HepG2 (cell line): Measurements from ENCODE around the gene SLC25A44. TPM values are rescaled to one million over a fixed set of nuclear protein-coding genes. Genes with fewer than 3 reads are reported as not detected.

Source experiments
- AGO2 ChIP-seq: fragments of 200-400 bp; formaldehyde crosslinking; optimal IDR thresholded peaks from 2 replicates; pipeline ENCODE3; 2017; ENCODE audit warnings: mild to moderate bottlenecking, low read depth, low read length, moderate library complexity
- BCL3 ChIP-seq: sonication (generic); formaldehyde crosslinking; IDR thresholded peaks from 2 replicates; pipeline ENCODE4 v1.5.1; 2020; ENCODE audit warnings: mild to moderate bottlenecking, missing genetic modification reagents, moderate library complexity
- BHLHE40 ChIP-seq: IDR thresholded peaks from 2 replicates; pipeline ENCODE4 v1.6.1; 2011; ENCODE audit warnings: low read length, improper control_type of control experiment
- CHD4 ChIP-seq: fragments of 200-600 bp; sonication (generic); IDR thresholded peaks from 2 replicates; pipeline ENCODE4 v1.7.0; 2017; ENCODE audit warnings: mild to moderate bottlenecking, low read length, borderline replicate concordance
- E2F2 ChIP-seq: sonication (generic); formaldehyde crosslinking; IDR thresholded peaks from 2 replicates; pipeline ENCODE4 v1.4.0; 2020; ENCODE audit warnings: missing genetic modification reagents, borderline replicate concordance
- HDAC2 ChIP-seq: sonication (generic); formaldehyde crosslinking; IDR thresholded peaks from 2 replicates; pipeline ENCODE4 v1.4.0; 2020; ENCODE audit warnings: missing genetic modification reagents
- HMGXB3 ChIP-seq: sonication (generic); formaldehyde crosslinking; IDR thresholded peaks from 2 replicates; pipeline ENCODE4 v1.4.0; 2020; ENCODE audit warnings: missing genetic modification reagents, borderline replicate concordance
- KAT7 ChIP-seq: IDR thresholded peaks from 2 replicates; pipeline ENCODE4 v1.6.1; 2018; ENCODE audit warnings: borderline replicate concordance, missing compliant biosample characterization
- LCORL ChIP-seq, 2 experiments: fragments of 450-650 bp in 1 of 2; sonication (generic) in 1 of 2; formaldehyde crosslinking in 1 of 2; IDR thresholded peaks; 2 replicates each; pipeline versions ENCODE4 v1.5.0 to v1.6.1; 2017 to 2020; ENCODE audit warnings: antibody characterized with exemption in 1 of 2, missing genetic modification reagents in 1 of 2
- MXD3 ChIP-seq: IDR thresholded peaks from 2 replicates; pipeline ENCODE4 v1.6.1; 2016; ENCODE audit warnings: mild to moderate bottlenecking, missing biosample characterization, missing genetic modification reagents
- MXI1 ChIP-seq: IDR thresholded peaks from 3 replicates; pipeline ENCODE4 v1.6.1; 2012; ENCODE audit warnings: low read depth, low read length, inconsistent platforms, borderline replicate concordance
- MYNN ChIP-seq: sonication (generic); formaldehyde crosslinking; IDR thresholded peaks from 2 replicates; pipeline ENCODE4 v1.4.0; 2020; ENCODE audit warnings: mild to moderate bottlenecking, low read depth, missing genetic modification reagents
- RARG ChIP-seq: sonication (generic); formaldehyde crosslinking; IDR thresholded peaks from 2 replicates; pipeline ENCODE4 v1.4.0; 2020; ENCODE audit warnings: low read depth, mild to moderate bottlenecking, missing genetic modification reagents
- RBM39 ChIP-seq: fragments of 200-400 bp; formaldehyde crosslinking; IDR thresholded peaks from one replicate; pipeline ENCODE4 v1.6.1; 2018; ENCODE audit warnings: antibody characterized with exemption, mild to moderate bottlenecking, low read depth, low read length; ENCODE audit not compliant: poor library complexity, severe bottlenecking
- RCOR2 ChIP-seq: IDR thresholded peaks from 2 replicates; pipeline ENCODE4 v1.6.1; 2016; ENCODE audit warnings: missing biosample characterization, missing genetic modification reagents
- REPIN1 ChIP-seq: sonication (generic); formaldehyde crosslinking; IDR thresholded peaks from 2 replicates; pipeline ENCODE4 v1.8.0; 2022; ENCODE audit warnings: missing genetic modification reagents, low read depth, mild to moderate bottlenecking, borderline replicate concordance
- SMAD3 ChIP-seq: sonication (generic); formaldehyde crosslinking; IDR thresholded peaks from 2 replicates; pipeline ENCODE4 v1.4.0; 2020; ENCODE audit warnings: missing genetic modification reagents
- SP1 ChIP-seq, 2 experiments: fragments of 450-650 bp in 1 of 2; sonication (generic) in 1 of 2; formaldehyde crosslinking in 1 of 2; IDR thresholded peaks; 2 replicates each; pipeline versions ENCODE4 v1.4.0 to v1.6.1; 2016 to 2020; ENCODE audit warnings: missing genetic modification reagents in 1 of 2
- ZNF180 ChIP-seq: sonication (generic); formaldehyde crosslinking; IDR thresholded peaks from 2 replicates; pipeline ENCODE4 v1.4.0; 2020; ENCODE audit warnings: low read depth, missing genetic modification reagents, borderline replicate concordance
- ZNF563 ChIP-seq: sonication (generic); formaldehyde crosslinking; IDR thresholded peaks from 2 replicates; pipeline ENCODE4 v1.8.0; 2022; ENCODE audit warnings: mild to moderate bottlenecking, moderate library complexity, missing genetic modification reagents
- ZNF576 ChIP-seq: sonication (generic); formaldehyde crosslinking; IDR thresholded peaks from 2 replicates; pipeline ENCODE4 v1.4.0; 2020; ENCODE audit warnings: mild to moderate bottlenecking, missing genetic modification reagents
- polyA plus RNA-seq, 8 experiments: library from polyadenylated mRNA; depleted of rRNA in 3 of 8; stranded (reverse) in 7 of 8; unstranded in 1 of 8; fragments of >200 nt; fragmentation: Illumina TruSeq in 4 of 8; extraction: Trizol in 4 of 8; gene quantifications; 2 replicates each; pipeline versions ENCODE4 v1.2.1 to v1.2.3, GENCODE V29; 2011 to 2016; ENCODE audit warnings: low read depth in 4 of 8, missing spikeins in 1 of 8, mixed read lengths in 1 of 8; ENCODE audit not compliant: insufficient read depth in 1 of 8
- total RNA-seq, 5 experiments: library from RNA; depleted of rRNA; stranded (reverse); fragments of >200 nt; fragmentation: Illumina TruSeq; extraction: Trizol; gene quantifications; 2 replicates each; pipeline ENCODE4 v1.2.3, GENCODE V29; 2016; ENCODE audit warnings: low read depth in 1 of 5

SLC25A44 gene
- total and polyA plus RNA-seq, 2 of the 13 experiments (the other 11 are each of a cell fraction or from before 2014, with no cell fraction given), result 10.7 to 13.4 TPM

GRCh38 chr1:156212833-156213643 is 19.1 kb downstream of the SLC25A44 start, which contains the start of gene PMF1 (continued):
- TF ChIP-seq BCL3, result no peak; the same call in 1 of the 2 replicates
- no peak for TF ChIP-seq RARG
- no peak for TF ChIP-seq SP1 (IDR thresholded peaks at IDR 0.05)
- TF ChIP-seq SP1 (CRISPR knock-in tag; IDR thresholded peaks at IDR 0.05), result peak; percentile 79
- TF ChIP-seq MXD3 (CRISPR knock-in tag), result peak; percentile 86
- TF ChIP-seq RCOR2 (CRISPR knock-in tag), result no peak
- TF ChIP-seq ZNF180 (CRISPR knock-in tag), result no peak
- no peak for TF ChIP-seq CHD4
- peak; percentile 68 for TF ChIP-seq HMGXB3 (CRISPR knock-in tag)
- no peak for TF ChIP-seq E2F2 (CRISPR knock-in tag)
- TF ChIP-seq ZNF576 (CRISPR knock-in tag), result no peak
- TF ChIP-seq KAT7 (CRISPR knock-in tag), result 0 out of 2 replicates have a peak, but pooled peaks have one; percentile 37
- peak; percentile 97 for TF ChIP-seq AGO2
- peak; percentile 43; the same call in 1 of the 2 replicates for TF ChIP-seq ZNF563 (CRISPR knock-in tag)
- no peak for TF ChIP-seq HDAC2 (CRISPR knock-in tag)
- no peak for TF ChIP-seq BHLHE40
- TF ChIP-seq REPIN1 (CRISPR knock-in tag), result no peak; the same call in 1 of the 2 replicates
- no peak for TF ChIP-seq RBM39
- TF ChIP-seq LCORL (IDR thresholded peaks at IDR 0.05), result no peak
- TF ChIP-seq LCORL (CRISPR knock-in tag; IDR thresholded peaks at IDR 0.05), result peak; percentile 63
- TF ChIP-seq MYNN (CRISPR knock-in tag), result no peak
- TF ChIP-seq SMAD3 (CRISPR knock-in tag), result peak; percentile 48; the same call in 1 of the 2 replicates
- TF ChIP-seq MXI1, result peak; percentile 48; the same call in 1 of the 3 replicates
